Kidney glomerular epithelial cell (primary cell): ENCODE measurements around the gene TRPM1.

Source experiments
- DNase-seq: peaks from one replicate; lab custom pipeline; 2025; lab: John Stamatoyannopoulos, UW

The TRPM1 gene

GRCh38 chr15:31016446-31016915 is 85.0 kb downstream of the TRPM1 start:
- peak; percentile 49 for DNase-seq

GRCh38 chr15:31014608-31014925 is 87.0 kb downstream of the TRPM1 start:
- no peak for DNase-seq

- peak; percentile 14 for DNase-seq
Observed at GRCh38 chr15:31013863-31014607, 87.5 kb downstream of the TRPM1 start.

- DNase-seq, result no peak
Observed at GRCh38 chr15:31012455-31012854, 89.1 kb downstream of the TRPM1 start.

- no peak for DNase-seq
Observed at GRCh38 chr15:31010036-31010435, 91.5 kb downstream of the TRPM1 start.

- DNase-seq, result peak; percentile 13
Observed at GRCh38 chr15:31005660-31006059, 95.9 kb downstream of the TRPM1 start.

- DNase-seq, result peak; percentile 52
Observed at GRCh38 chr15:31004220-31004733, 97.2 kb downstream of the TRPM1 start.

- DNase-seq, result no peak
Observed at GRCh38 chr15:31001702-31002101, 99.8 kb downstream of the TRPM1 start.

GRCh38 chr15:30999729-31000128 is 101.8 kb downstream of the TRPM1 start:
- no peak for DNase-seq

GRCh38 chr15:30997270-30997669 is 104.3 kb downstream of the TRPM1 start:
- DNase-seq, result no peak

GRCh38 chr15:30992249-30992864 is 109.2 kb downstream of the TRPM1 start:
- no peak for DNase-seq

- DNase-seq, result peak; percentile 63
Observed at GRCh38 chr15:30991255-30992235, 110.0 kb downstream of the TRPM1 start, which contains the start of gene MTMR10. MTMR10 (minus strand) TSS chr15:30991628; CDS start chr15:30991506, 122 bp downstream.

- peak; percentile 29 for DNase-seq
Observed at GRCh38 chr15:30990446-30991254, 110.9 kb downstream of the TRPM1 start.

GRCh38 chr15:30990036-30990435 is 111.5 kb downstream of the TRPM1 start:
- no peak for DNase-seq

- DNase-seq, result peak; percentile 40
Observed at GRCh38 chr15:30985081-30985531, 116.4 kb downstream of the TRPM1 start.

- peak; percentile 46 for DNase-seq
Observed at GRCh38 chr15:30984542-30984941, 117.0 kb downstream of the TRPM1 start.

- DNase-seq, result no peak
Observed at GRCh38 chr15:30984118-30984517, 117.4 kb downstream of the TRPM1 start.

GRCh38 chr15:30979457-30979856 is 122.1 kb downstream of the TRPM1 start:
- DNase-seq, result no peak

GRCh38 chr15:30978328-30978727 is 123.2 kb downstream of the TRPM1 start:
- DNase-seq, result no peak

- DNase-seq, result no peak
Observed at GRCh38 chr15:30974112-30974511, 127.4 kb downstream of the TRPM1 start.

- DNase-seq, result no peak
Observed at GRCh38 chr15:30973379-30973778, 128.1 kb downstream of the TRPM1 start.
